Aorta (tissue), 5 donors: ENCODE measurements around the gene SRPK2. TPM values are rescaled to one million over a fixed set of nuclear protein-coding genes. Genes with fewer than 3 reads are reported as not detected.

ENCODE experiments used
- ATAC-seq: fragments of 200-7000 bp; cut with Tn5 transposase; one replicate; pipeline ENCODE4 v1.9.1; 2022; ENCODE audit warnings: moderate library complexity; ENCODE audit not compliant: low FRiP score
- DNase-seq, 2 donors: peaks; one replicate each; pipeline ENCODE4 v3.0.0-alpha.2; 2020
- H3K27ac ChIP-seq, 2 donors: one replicate each; pipeline ENCODE4 v1.5.1; 2013; ENCODE audit warnings: low read length in 2 of 2, mild to moderate bottlenecking in 2 of 2, moderate library complexity in 2 of 2, control low read depth in 1 of 2, inconsistent platforms in 1 of 2, low read depth in 1 of 2
- H3K27me3 ChIP-seq, 2 donors: one replicate each; pipeline ENCODE4 v1.6.1; 2013; ENCODE audit warnings: control low read depth in 1 of 2, low read length in 1 of 2, mild to moderate bottlenecking in 1 of 2, moderate library complexity in 1 of 2; ENCODE audit not compliant: insufficient read depth in 2 of 2, control insufficient read depth in 1 of 2
- H3K36me3 ChIP-seq, 2 donors: one replicate each; pipeline ENCODE4 v1.6.1; 2013; ENCODE audit warnings: control low read depth in 1 of 2, low read length in 1 of 2, mild to moderate bottlenecking in 1 of 2; ENCODE audit not compliant: insufficient read depth in 2 of 2, control insufficient read depth in 1 of 2
- H3K4me1 ChIP-seq, 2 donors: one replicate each; pipeline ENCODE4 v1.6.1; 2013; ENCODE audit warnings: low read length in 2 of 2, control low read depth in 1 of 2, mild to moderate bottlenecking in 1 of 2, moderate library complexity in 1 of 2; ENCODE audit not compliant: insufficient read depth in 2 of 2, control insufficient read depth in 1 of 2
- H3K4me3 ChIP-seq, 2 donors: one replicate each; pipeline ENCODE4 v1.5.1; 2013; ENCODE audit warnings: low read length in 2 of 2, control low read depth in 1 of 2, mild to moderate bottlenecking in 1 of 2
- H3K9me3 ChIP-seq: one replicate; pipeline ENCODE4 v1.6.1; 2013; ENCODE audit warnings: mild to moderate bottlenecking, low read length; ENCODE audit not compliant: control insufficient read depth
- WGBS, 2 donors: extraction: QIAGEN DNeasy Blood & Tissue Kit; methylation state at CpG; one replicate each; pipeline ENCODE4 v1.1.7; 2013; 5-methylcytosine and 5-hydroxymethylcytosine counted together
- intact Hi-C, 2 donors: fragments of 100-400 bp; cut with DNase I; formaldehyde crosslinking; loops; one replicate each; pipeline versions ENCODE4 v1.14.2 to v1.15.0; 2022
- polyA plus RNA-seq, 2 donors: library from polyadenylated mRNA; stranded (reverse); fragments of 200-250 nt; gene quantifications; one replicate each; pipeline ENCODE4 v1.2.3, GENCODE V29; 2013
- total RNA-seq, 2 donors: library from RNA; stranded (reverse); fragmentation: NEBNext Ultra II Directional; extraction: Animal tissue kit (Norgen Biotek cat#: 25700); gene quantifications; one replicate each; pipeline ENCODE4 v1.2.1, GENCODE V29; 2021
- donor health status: healthy with polysubstance abuse.
- donor health status: Bipolar disorder and iron deficiency.
- donor health status: DM: no; HTN: no; CAD: no.
- donor health status: DM: no; HTN: no; CAD: no.
- donor health status: DM: yes; HTN: yes; CAD: no.

The SRPK2 gene
- total and polyA plus RNA-seq, 4 donors: 11.5 to 49.7 (median 28.7) TPM

- Histone ChIP-seq H3K4me1 (no peaks in the 10 kb centered on the region), H3K9me3 (no peaks in the 10 kb centered on the region), H3K4me3 (no peak overlapping the region), H3K27ac (no peak overlapping the region), H3K36me3 (no peaks in the 10 kb centered on the region), H3K27me3 (no peaks in the 10 kb centered on the region)
- ATAC-seq (peak; percentile 52), DNase-seq (peak in 1 of 2 donors; percentile 50)
- intact Hi-C loops: no loop called here
- 1 to 7% methylated on average over 5 of the region's 5 CpGs for WGBS, 2 donors
These were observed 178.0 kb downstream of the SRPK2 start for GRCh38 chr7:105210721-105211205.

GRCh38 chr7:105209870-105210269 lies 178.9 kb downstream of the SRPK2 start:
- WGBS, 2 donors: 58 to 69% methylated on average over 3 of the region's 3 CpGs
- Histone ChIP-seq H3K9me3 (no peaks in the 10 kb centered on the region), H3K36me3 (no peaks in the 10 kb centered on the region), H3K27me3 (no peaks in the 10 kb centered on the region), H3K4me1 (no peaks in the 10 kb centered on the region), H3K27ac (no peak overlapping the region), H3K4me3 (no peak overlapping the region)
- no peak for DNase-seq
- no peak for ATAC-seq
- intact Hi-C loops: no loop called here

GRCh38 chr7:105209433-105209832 lies 179.3 kb downstream of the SRPK2 start:
- Histone ChIP-seq H3K4me3 (no peak overlapping the region), H3K27ac (no peak overlapping the region), H3K36me3 (no peaks in the 10 kb centered on the region), H3K27me3 (no peaks in the 10 kb centered on the region), H3K4me1 (no peaks in the 10 kb centered on the region), H3K9me3 (no peaks in the 10 kb centered on the region)
- intact Hi-C loops: no loop called here
- ATAC-seq (no peak), DNase-seq (no peak)
- WGBS, 2 donors: 91 to 100% methylated on average over 1 of the region's 1 CpG

GRCh38 chr7:105206985-105207384 lies 181.7 kb downstream of the SRPK2 start:
- Histone ChIP-seq H3K9me3 (no peaks in the 10 kb centered on the region), H3K4me1 (no peaks in the 10 kb centered on the region), H3K36me3 (no peaks in the 10 kb centered on the region), H3K4me3 (no peak overlapping the region), H3K27me3 (no peaks in the 10 kb centered on the region), H3K27ac (no peak overlapping the region)
- intact Hi-C loops: no loop called here
- DNase-seq: no peak
- 98 to 100% methylated on average over 2 of the region's 2 CpGs for whole genome bisulfite sequencing, 2 donors
- ATAC-seq: no peak

GRCh38 chr7:105205592-105206237 lies 183.0 kb downstream of the SRPK2 start:
- no peak for ATAC-seq

GRCh38 chr7:105204953-105205352 lies 183.8 kb downstream of the SRPK2 start:
- intact Hi-C loops: no loop called here
- Histone ChIP-seq H3K9me3 (no peaks in the 10 kb centered on the region), H3K36me3 (no peaks in the 10 kb centered on the region), H3K27ac (no peak overlapping the region), H3K4me1 (no peaks in the 10 kb centered on the region), H3K4me3 (no peak overlapping the region), H3K27me3 (no peaks in the 10 kb centered on the region)
- ATAC-seq (no peak), DNase-seq (no peak)
- WGBS, 2 donors: 88 to 96% methylated on average over 2 of the region's 2 CpGs

More at GRCh38 chr7:105205592-105206237, 183.0 kb downstream of the SRPK2 start:
- H3K27ac ChIP-seq: no peak overlapping the region
- no peaks in the 10 kb centered on the region for H3K27me3 ChIP-seq
- H3K4me3 ChIP-seq: no peak overlapping the region
- H3K4me1 ChIP-seq: no peaks in the 10 kb centered on the region
- no peaks in the 10 kb centered on the region for H3K36me3 ChIP-seq
- H3K9me3 ChIP-seq: no peaks in the 10 kb centered on the region
- 80 to 91% methylated on average over 7 of the region's 7 CpGs for WGBS, 2 donors
- intact Hi-C loops: no loop called here
- DNase-seq: no peak

GRCh38 chr7:105204520-105204919 lies 184.2 kb downstream of the SRPK2 start:
- Histone ChIP-seq H3K9me3 (no peaks in the 10 kb centered on the region), H3K4me1 (no peaks in the 10 kb centered on the region), H3K36me3 (no peaks in the 10 kb centered on the region), H3K4me3 (no peak overlapping the region), H3K27me3 (no peaks in the 10 kb centered on the region), H3K27ac (no peak overlapping the region)
- intact Hi-C loops: no loop called here
- no peak for DNase-seq
- 85 to 92% methylated on average over 9 of the region's 9 CpGs for WGBS, 2 donors
- no peak for ATAC-seq

GRCh38 chr7:105202616-105203015 lies 186.1 kb downstream of the SRPK2 start:
- Histone ChIP-seq H3K27ac (no peak overlapping the region), H3K4me1 (no peaks in the 10 kb centered on the region), H3K36me3 (no peaks in the 10 kb centered on the region), H3K27me3 (no peaks in the 10 kb centered on the region), H3K4me3 (no peak overlapping the region), H3K9me3 (no peaks in the 10 kb centered on the region)
- DNase-seq (no peak), ATAC-seq (no peak)
- intact Hi-C loops: no loop called here
- WGBS, 2 donors: 42 to 45% methylated on average over 3 of the region's 3 CpGs

- DNase-seq: no peak
- no peaks in the 10 kb centered on the region for H3K9me3 ChIP-seq
- WGBS, 2 donors: 100% methylated on average over 1 of the region's 1 CpG
- intact Hi-C loops: no loop called here
- H3K4me3 ChIP-seq: no peak overlapping the region
- H3K4me1 ChIP-seq: no peaks in the 10 kb centered on the region
- ATAC-seq: no peak
- no peak overlapping the region for H3K27ac ChIP-seq
- no peaks in the 10 kb centered on the region for H3K27me3 ChIP-seq
- no peaks in the 10 kb centered on the region for H3K36me3 ChIP-seq
These were observed 189.3 kb downstream of the SRPK2 start for GRCh38 chr7:105199386-105199785.
